HEK293T (cell line): ENCODE data around the gene ST8SIA2.

ENCODE experiments used
- CTCF ChIA-PET: fragments of 350-600 bp; formaldehyde crosslinking; extraction: SDS; loops from one replicate; lab custom pipeline; 2021; ENCODE audit warnings: antibody characterized with exemption, inconsistent platforms; lab: Yijun Ruan, JAX
- POLR2A ChIA-PET: fragments of 350-600 bp; formaldehyde crosslinking; extraction: SDS; loops from one replicate; lab custom pipeline; 2020; ENCODE audit warnings: antibody characterized with exemption, inconsistent platforms; lab: Yijun Ruan, JAX
- DNase-seq: peaks from one replicate; pipeline ENCODE4 v3.0.0; 2012; ENCODE audit warnings: mixed read lengths; ENCODE audit errors: extremely low spot score
- ARNT ChIP-seq: fragments of 450-650 bp; IDR thresholded peaks from 2 replicates; pipeline ENCODE4 v1.6.1; 2017; ENCODE audit warnings: mild to moderate bottlenecking
- BHLHE40 ChIP-seq: fragments of 450-650 bp; IDR thresholded peaks from 2 replicates; pipeline ENCODE4 v1.6.1; 2016; ENCODE audit warnings: mild to moderate bottlenecking, moderate library complexity, borderline replicate concordance
- CTBP1 ChIP-seq: fragments of 450-650 bp; IDR thresholded peaks from 2 replicates; pipeline ENCODE4 v1.6.1; 2016; ENCODE audit warnings: borderline replicate concordance
- ELF4 ChIP-seq: fragments of 450-650 bp; IDR thresholded peaks from 2 replicates; pipeline ENCODE4 v1.6.1; 2017; ENCODE audit warnings: antibody characterized with exemption
- FOXA1 ChIP-seq: fragments of 450-650 bp; IDR thresholded peaks from 2 replicates; pipeline ENCODE4 v1.6.1; 2016; ENCODE audit warnings: mild to moderate bottlenecking
- FOXK2 ChIP-seq: fragments of 450-650 bp; IDR thresholded peaks from 2 replicates; pipeline ENCODE4 v1.6.1; 2016; ENCODE audit warnings: mild to moderate bottlenecking
- FOXM1 ChIP-seq: fragments of 450-650 bp; IDR thresholded peaks from 2 replicates; pipeline ENCODE4 v1.6.1; 2017; ENCODE audit warnings: mild to moderate bottlenecking, borderline replicate concordance
- HDGF ChIP-seq: fragments of 450-650 bp; IDR thresholded peaks from 2 replicates; pipeline ENCODE4 v1.6.1; 2017; ENCODE audit warnings: antibody characterized with exemption, borderline replicate concordance
- L3MBTL2 ChIP-seq: fragments of 450-650 bp; conservative IDR thresholded peaks from 2 replicates; pipeline ENCODE4 v1.6.1; 2016; ENCODE audit warnings: mild to moderate bottlenecking
- LEF1 ChIP-seq: fragments of 450-650 bp; IDR thresholded peaks from 2 replicates; pipeline ENCODE4 v1.6.1; 2017; ENCODE audit warnings: mild to moderate bottlenecking, borderline replicate concordance
- NFRKB ChIP-seq: fragments of 450-650 bp; IDR thresholded peaks from 2 replicates; pipeline ENCODE4 v1.6.1; 2016; ENCODE audit warnings: mild to moderate bottlenecking, moderate library complexity
- SP1 ChIP-seq: fragments of 450-650 bp; IDR thresholded peaks from 2 replicates; pipeline ENCODE4 v1.6.1; 2017
- SUZ12 ChIP-seq: fragments of 450-650 bp; IDR thresholded peaks from 2 replicates; pipeline ENCODE4 v1.6.1; 2016; ENCODE audit warnings: mild to moderate bottlenecking
- TARDBP ChIP-seq: fragments of 450-650 bp; IDR thresholded peaks from 2 replicates; pipeline ENCODE4 v1.6.1; 2016
- ZNF384 ChIP-seq: fragments of 450-650 bp; IDR thresholded peaks from 2 replicates; pipeline ENCODE4 v1.6.1; 2016
- TF ChIP-seq, protein P1 (sequence below): fragments of 450-650 bp; IDR thresholded peaks from 2 replicates; pipeline ENCODE4 v1.6.1; 2016

The ST8SIA2 gene

DNA sequence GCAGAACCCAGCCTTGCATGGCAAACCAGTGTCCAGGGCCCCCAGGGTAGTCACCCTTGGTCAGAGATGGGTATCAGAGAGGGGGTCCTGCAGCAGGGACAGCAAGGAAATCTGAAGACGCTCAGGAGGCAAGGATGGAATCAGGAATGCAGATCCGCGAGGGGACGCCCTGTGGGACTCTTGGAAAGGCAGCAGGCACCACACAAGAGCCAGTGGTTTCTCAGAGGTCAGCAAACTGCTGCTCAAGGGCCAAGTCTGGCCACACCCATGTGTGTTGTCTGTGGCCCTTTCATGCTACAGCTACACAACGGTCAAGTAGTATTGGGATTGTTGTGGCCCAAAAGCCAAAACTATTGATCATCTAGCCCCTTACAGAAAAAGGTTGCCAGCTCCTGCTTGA is 69.7 kb downstream of the ST8SIA2 start:
- TF ChIP-seq ZNF384 (no peak), FOXK2 (no peak), SP1 (no peak), BHLHE40 (no peak), LEF1 (no peak), NFRKB (no peak), ARNT (no peak), TARDBP (no peak), SUZ12 (no peak), FOXA1 (no peak), L3MBTL2 (no peak), FOXM1 (no peak), ELF4 (no peak)
- TF ChIP-seq, protein P1, sequence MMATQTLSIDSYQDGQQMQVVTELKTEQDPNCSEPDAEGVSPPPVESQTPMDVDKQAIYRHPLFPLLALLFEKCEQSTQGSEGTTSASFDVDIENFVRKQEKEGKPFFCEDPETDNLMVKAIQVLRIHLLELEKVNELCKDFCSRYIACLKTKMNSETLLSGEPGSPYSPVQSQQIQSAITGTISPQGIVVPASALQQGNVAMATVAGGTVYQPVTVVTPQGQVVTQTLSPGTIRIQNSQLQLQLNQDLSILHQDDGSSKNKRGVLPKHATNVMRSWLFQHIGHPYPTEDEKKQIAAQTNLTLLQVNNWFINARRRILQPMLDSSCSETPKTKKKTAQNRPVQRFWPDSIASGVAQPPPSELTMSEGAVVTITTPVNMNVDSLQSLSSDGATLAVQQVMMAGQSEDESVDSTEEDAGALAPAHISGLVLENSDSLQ, result no peak
- ChIA-PET CTCF (no interaction called here), POLR2A (no interaction called here)
- no peak for DNase-seq

DNA sequence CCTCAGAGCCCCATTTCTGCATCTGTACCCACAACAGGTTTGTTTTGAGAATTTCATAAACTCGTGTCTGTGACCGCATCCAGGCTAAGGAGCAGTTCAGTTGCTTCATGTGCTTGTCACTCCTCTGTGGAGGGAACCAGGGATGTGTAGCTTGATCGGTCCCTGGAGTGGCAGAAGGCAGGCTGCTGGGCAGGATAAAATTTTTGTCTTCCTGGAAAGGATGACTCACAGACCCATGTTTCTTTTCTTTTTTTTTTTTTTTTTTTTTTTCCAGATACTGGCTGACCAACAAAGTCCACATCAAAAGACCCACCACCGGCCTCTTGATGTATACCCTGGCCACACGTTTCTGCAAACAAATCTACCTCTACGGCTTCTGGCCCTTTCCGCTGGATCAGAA is 70.1 kb downstream of the ST8SIA2 start:
- no peak for DNase-seq
- TF ChIP-seq ARNT (no peak), FOXK2 (no peak), BHLHE40 (no peak), HDGF (no peak), ZNF384 (no peak), CTBP1 (no peak), FOXA1 (no peak), LEF1 (no peak), ELF4 (no peak), SP1 (no peak), NFRKB (no peak), SUZ12 (no peak), L3MBTL2 (no peak)
- POLR2A ChIA-PET, result no interaction called here
- CTCF ChIA-PET, result no interaction called here

- no peak for TF ChIP-seq ARNT
- DNase-seq, result no peak
- ChIA-PET CTCF (no interaction called here), POLR2A (no interaction called here)
These were observed 73.2 kb downstream of the ST8SIA2 start for GRCh38 chr15:92466834-92467233.

DNA sequence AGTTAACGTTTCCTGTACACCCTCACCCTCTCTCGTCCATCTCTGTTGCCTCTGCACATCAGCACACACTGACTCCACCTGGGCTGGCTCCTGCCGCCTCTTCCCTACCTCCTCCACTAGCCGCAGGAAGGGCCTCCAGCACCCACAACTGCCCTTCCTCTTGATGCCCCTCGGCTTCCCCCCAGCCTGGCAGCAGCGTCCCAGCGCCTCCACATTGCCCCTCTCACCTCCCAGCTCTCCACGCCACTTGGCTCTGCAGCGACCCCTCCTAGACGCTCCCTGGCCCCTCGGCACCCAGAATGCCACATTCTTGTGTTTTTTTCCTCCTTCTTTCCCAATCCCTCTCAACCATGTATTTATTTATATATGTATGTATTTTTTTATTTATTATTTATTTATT is 73.6 kb downstream of the ST8SIA2 start:
- POLR2A ChIA-PET, result no interaction called here
- CTCF ChIA-PET, result no interaction called here
- DNase-seq, result no peak
- TF ChIP-seq FOXM1, result no peak
- TF ChIP-seq, protein P1, result no peak
- no peak for TF ChIP-seq NFRKB
- TF ChIP-seq FOXA1, result no peak

DNA sequence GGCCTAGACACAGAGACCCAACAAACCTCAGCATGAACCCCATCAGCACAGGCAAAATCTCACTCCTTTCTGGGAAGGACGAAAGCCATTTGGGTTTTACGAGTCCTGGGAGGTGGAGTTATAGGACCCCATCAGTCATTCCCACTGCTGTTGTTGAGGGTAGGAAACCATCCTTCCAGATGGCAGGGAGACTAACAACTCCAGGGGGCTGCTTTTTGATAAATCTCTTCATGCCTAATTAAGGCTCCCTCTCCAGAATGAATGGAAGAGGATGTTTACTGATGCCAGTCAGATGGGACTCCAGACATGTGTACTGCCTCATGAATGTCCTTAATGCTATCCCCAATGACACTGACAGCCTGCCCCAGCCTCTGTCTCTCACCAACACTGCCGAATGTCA is 75.3 kb downstream of the ST8SIA2 start:
- TF ChIP-seq SUZ12 (no peak), LEF1 (no peak), FOXK2 (no peak), ELF4 (no peak), TARDBP (no peak), HDGF (no peak), FOXA1 (no peak), NFRKB (no peak), FOXM1 (no peak), CTBP1 (no peak), L3MBTL2 (no peak), ARNT (no peak), SP1 (no peak), BHLHE40 (no peak), ZNF384 (no peak)
- TF ChIP-seq, protein P1, result no peak
- ChIA-PET CTCF (no interaction called here), POLR2A (no interaction called here)
- no peak for DNase-seq

GRCh38 chr15:92471288-92471687 is 77.6 kb downstream of the ST8SIA2 start:
- ChIA-PET CTCF (no interaction called here), POLR2A (no interaction called here)
- TF ChIP-seq FOXK2, result no peak
- TF ChIP-seq L3MBTL2, result no peak
- no peak for TF ChIP-seq SP1
- TF ChIP-seq CTBP1, result no peak
- TF ChIP-seq NFRKB, result no peak
- TF ChIP-seq ZNF384, result no peak
- TF ChIP-seq, protein P1, result no peak
- TF ChIP-seq HDGF, result no peak
- DNase-seq, result no peak
